Measurements from ENCODE around the gene ABHD13.

ABHD13 gene

DNA sequence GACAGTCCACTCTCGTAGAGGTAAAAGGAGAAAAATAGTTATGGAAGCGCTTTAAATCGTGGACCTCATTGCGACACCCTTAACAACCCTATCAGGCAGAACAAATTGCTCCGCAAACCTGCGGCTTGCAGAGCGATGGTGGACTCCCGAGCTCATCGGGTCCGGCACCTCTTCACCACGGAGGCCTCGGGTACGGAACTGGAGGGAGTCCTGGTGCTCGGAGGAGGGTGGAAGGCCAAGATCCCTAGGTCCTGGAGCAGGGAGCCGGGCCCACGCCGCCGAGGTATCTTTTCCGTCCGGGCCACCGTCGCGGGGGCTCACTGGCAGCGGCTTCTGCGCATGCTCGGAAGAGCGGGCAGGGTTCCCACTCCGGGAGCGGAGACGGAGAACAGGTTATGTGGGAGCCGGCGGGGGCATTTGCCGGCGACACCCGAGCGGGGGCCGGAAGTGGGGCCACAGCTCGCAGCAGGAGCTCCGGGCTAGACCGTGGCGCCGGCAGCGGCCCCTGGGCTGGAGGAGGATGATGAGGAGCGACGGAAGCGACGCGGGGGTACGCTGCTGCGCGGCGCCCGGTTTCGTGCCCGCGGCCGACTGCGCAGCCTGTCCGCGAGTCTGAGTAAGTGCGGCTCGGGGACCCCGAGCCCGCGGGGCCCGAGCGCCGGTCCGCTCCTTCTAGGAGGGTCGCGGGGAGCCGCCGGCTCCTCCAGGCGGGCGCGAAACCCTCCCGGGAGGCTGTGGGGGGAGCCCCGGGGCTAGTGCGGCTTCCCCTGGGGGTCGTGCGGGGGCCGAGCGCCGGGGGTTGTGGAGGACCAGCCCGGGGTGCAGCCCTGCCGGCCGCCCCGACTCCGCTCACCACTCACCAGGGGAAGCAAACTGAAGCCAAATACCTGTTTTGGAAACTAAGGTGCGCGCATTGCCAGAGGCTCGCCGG, at the start of gene ABHD13:
ABHD13 (plus strand) TSS at position 349 of the 931 bp plus-strand sequence. CDS start 10,827 bp downstream, outside the sequence.
- DNase-seq, result peak; percentile 99

DNA sequence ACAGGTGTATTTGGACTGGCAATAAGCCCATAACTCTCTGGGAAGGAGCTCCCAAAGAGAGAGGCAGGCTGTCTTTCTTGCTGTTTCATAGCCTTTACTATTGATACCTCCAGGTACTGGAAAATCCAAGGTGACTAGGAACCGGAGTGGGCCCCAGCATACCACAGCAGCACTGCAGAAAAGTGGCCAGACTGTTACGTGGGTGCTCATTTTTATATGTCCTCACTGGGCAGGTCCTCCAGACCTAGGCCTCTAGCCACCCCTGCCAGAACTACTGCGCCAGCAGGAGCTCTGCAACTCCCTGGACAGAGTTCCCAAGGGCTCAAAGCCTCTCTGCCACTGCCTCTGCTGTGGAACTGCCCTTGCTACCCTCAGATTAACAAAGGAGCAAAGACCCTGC, 49.3 kb upstream of the ABHD13 start:
- no peak for DNase-seq

DNA sequence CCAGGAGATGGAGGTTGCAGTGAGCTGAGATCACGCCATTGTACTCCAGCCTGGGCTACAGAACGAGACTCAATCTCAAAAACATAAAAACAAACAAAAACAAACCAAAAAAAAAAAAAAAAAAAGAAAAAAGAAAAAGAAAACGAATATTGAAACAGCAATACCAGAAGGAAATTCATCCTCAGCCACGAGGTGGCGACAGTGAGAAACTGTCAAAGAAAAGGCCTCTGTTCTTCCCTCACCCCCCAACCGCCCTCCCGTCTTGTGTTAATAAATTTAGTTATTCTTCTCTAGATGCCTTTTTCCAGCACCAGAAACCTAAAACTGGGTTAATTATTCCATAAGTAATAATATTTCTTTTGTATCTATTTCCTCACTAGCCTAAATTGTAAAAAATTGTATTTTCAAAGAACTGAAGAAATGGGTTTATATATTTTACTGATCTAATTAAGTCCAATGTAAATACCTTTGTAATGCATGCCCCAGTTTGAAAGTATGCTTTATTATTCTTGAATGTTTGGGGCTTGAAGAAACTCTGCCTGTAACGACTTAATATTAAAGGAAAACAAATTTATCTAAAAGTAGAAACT, 41.4 kb upstream of the ABHD13 start:
- DNase-seq, result peak; percentile 60

DNA sequence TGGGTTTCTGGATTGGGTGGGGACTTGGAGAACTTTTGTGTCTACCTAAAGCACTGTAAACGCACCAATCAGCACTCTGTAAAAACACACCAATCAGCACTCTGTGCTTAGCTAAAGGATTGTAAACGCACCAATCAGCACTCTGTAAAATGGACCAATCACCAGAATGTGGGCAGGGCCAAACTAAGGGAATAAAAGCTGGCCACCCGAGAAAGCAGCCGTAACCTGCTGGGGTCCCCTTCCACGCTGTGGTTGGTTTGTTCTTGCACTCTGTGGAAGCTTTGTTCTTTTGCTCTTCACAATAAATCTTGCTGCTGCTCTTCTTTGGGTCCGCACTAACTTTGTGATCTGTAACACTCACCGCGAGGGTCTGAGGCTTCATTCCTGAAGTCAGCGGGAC, 40.1 kb upstream of the ABHD13 start:
- no peak for DNase-seq

DNA sequence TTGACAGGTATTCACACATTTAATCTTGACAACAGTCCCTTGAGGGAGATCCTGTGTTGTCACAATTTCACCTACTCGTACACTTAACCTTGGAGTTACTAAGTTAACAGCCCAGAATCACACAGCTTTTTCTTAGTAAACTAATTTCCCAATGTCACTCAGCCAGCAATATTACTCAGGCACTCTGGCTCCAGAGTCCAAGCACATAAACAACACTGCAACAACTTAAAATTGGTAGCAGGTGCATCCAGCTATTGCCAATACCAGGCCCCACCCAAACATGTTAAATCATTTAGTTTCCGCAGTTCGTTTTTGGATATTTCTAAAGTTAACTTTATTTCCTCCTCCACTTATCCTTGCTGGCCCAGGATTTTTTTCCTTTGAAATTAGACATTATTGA, 35.5 kb upstream of the ABHD13 start:
- DNase-seq, result no peak

DNA sequence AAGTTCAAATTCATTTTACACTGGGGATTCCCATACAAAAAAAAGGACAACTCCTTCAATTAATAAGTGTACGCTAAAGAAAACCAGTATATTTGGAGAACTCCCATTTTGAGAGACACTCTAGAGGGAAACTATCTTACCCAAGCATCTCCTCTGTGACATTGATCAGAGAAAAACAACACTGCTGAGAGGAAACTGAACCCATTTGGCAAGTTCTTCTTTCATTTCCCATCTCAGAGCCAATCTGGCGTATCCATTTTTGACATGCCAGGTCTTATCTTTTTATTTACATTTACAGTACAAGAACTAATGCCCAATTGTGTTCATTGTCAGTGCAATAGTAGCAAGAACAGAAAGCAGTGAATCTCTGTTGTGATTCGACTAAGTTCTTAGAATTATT, 33.0 kb upstream of the ABHD13 start:
- DNase-seq, result no peak

DNA sequence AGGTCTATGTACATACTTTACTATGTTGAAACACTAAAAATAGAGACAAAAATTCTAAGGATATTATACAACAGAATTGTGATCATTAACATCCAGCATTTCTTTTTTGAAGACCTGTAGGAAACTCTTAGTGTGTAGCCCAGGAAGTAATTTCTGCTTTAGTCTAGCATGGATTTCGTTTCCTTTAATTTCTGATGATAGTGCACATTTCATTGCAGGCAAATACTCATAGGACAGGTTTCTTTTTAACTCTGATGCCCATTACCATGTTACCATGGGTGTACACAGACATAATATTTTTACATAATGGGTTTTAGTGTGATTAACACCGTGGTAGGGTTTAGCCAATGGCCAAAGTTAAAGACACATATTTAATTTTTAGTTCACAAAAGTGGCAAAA, 29.9 kb upstream of the ABHD13 start:
- DNase-seq, result no peak

DNA sequence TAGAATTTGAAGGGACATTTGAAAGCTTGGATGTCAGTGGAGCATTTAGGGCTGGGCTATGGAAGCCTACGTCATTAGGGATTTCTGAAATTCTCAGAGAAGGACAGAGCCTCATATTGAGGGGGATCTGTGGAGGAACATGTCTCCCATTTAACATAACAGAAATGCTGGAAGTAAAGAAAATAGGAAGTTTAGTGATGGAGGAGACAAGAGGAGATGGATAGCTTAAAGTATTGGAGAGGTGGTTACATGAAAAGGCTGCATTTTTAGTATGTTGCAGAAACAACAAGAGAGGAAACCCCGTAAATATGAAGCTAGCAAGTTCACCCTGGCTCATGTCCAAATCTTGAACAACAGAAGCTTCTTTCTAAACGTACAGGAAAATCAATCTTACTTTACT, 27.3 kb upstream of the ABHD13 start:
- no peak for DNase-seq

DNA sequence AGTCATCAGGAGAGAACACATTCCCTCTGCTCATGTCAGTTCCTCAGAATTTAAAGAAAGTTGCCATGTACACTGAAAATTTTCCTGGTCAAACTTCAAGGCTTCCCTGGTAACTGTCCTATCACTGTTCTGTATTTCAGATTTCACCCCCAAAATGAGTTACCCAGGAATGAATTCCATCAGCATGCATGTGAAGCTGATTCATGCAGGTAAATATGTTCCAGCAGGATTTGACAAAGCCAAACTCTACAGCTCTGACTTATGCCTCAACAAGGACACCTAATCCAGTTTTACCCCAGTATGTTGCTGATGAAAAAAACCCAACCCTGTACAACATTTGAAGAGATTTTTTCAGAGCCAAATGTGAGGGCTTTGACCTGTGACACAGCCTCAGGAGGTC, 24.4 kb upstream of the ABHD13 start:
- no peak for DNase-seq

DNA sequence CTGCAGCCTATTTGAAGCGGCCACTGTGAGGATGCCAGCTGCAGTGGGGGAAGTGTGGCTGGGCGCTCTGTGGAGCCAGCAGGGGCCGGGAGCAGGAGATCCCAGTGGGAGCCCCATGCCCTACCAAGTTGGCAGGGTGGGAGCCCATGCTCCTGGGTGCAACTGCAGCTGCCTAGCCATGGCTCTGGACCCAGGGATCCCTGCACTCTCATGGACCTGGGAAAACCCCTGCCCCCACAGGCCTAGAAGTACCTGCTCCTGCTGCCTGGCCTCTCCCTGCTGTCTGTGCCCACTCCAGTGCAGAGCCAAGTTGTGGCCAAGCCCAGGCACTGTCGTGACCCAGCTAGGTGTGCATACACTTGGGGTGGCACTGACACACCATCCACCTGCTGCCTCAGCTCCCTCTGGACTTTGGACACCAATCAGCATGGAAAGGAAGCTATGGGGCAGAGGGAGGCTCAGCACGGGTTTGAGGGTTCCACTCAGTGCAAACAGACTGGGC, 23.7 kb upstream of the ABHD13 start:
- no peak for DNase-seq

DNA sequence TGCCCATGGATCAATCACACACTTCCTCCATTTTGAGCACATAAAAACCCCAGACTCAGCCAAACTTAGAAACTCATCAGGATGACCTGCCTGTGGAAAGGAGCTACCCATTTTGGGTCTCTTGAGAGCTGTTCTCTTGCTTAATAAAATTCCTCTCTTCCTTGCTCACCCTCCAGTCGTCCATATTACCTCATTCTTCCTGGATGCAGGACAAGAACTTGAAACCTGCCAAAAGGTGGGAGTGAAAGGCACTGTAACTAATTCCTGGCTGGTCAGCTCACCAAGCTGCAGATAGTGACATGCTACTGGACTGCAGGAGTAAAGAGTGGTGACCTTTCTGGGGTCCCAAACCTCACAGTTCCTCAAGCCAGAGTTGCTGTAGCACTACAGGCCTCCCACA, 23.0 kb upstream of the ABHD13 start:
- no peak for DNase-seq

DNA sequence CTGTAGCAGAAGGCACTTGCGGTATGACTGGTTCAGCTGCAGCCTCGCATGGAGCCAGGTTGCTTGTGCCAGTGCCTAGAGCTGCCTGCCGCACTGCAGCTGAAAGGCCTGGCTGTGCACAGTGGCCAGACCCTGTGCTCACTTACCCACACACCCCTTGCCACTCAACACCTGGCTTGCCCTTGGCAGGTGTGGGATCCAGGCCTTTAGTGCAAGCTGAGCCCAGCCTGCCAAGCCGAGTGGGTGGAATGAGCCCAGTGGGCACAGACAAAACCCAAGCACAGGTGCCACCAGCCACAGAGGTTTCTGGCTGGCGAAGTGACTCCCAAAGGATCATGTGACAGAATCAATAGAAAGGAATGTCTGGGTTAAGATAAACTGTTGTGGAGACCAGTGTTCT, 22.3 kb upstream of the ABHD13 start:
- DNase-seq, result no peak

DNA sequence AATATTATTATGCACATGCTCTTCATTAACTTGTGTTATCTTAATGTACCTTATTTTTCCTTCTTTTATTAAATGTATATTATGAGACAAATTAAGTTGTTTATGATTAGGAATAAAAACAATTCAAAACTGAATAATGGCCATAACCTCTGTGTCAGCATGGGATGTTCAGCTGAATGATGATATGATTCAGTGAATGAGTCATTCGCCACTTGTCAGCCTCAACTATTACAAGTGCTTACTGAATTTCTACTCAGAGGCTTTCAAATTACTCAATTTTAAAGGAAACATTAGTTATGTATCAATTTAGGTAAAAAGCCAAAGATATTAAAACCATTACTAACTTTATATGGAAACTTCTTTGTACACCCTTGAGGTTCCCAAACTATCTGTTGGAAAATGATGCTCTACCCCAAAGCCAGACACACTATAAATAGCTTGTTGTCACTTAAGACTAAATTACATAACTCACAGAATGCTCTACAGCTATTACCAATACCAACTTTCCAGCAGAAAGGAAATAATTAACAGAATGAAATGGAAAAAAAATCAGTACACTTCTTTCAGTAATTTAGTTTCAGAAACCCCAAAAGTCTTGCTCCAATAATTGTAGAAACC, 17.3 kb upstream of the ABHD13 start:
- DNase-seq, result no peak

DNA sequence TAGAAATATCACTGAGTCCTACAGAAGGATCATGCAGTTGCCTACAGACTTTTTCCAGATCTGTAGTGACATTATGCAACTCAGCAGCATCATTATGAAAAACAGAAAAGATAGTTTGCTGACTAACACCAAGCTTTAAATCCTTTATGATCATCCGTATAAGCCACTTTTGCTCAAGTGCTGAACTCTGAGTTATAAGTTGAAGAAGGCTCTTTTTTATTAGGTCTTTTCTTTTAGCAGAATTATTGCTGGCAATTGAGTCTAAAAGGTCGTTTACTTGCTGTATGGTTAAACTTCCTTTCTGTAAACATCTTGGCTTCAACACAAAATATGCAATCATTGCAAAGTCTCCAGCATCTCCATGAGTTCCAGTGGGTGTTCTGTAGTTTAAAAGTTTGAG, 7.6 kb upstream of the ABHD13 start:
- no peak for DNase-seq

DNA sequence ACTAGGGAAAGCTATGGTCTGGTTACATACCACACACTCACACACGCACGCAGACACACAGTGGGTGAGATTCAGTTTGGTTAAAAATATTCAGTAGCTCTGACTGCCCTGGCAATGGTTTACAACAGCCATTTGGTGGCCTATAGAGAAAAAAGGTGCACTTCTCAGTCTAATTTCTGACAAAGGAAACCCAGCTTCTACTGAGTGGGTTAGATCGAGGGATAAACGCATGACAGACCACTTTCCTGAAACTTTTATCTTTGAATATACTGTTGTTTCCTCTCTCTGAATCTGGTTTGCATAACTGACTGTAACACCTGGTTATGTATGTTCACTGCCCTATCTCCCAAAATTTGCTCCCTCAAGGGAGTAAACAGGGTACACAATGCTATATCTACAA, 5.3 kb upstream of the ABHD13 start:
- no peak for DNase-seq

DNA sequence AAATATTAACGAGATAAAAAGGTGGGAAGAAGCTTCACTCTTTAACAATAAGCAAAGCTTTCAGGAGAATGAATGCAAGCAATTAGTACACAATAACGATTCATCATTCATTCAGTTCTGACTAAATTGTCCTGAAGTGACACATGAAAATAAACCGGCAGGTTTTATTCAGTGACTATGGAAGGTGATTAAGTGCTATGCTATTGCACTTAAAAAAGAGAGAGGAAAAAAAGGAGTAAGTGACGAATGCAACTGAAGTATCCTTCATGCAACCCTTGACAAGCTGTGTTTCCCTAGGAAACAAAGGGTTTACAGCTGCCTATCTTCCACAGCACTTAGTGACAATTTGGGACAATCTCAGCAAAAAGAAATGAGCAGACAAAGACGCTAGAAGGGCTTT, 4.2 kb upstream of the ABHD13 start:
- peak; percentile 44 for DNase-seq

DNA sequence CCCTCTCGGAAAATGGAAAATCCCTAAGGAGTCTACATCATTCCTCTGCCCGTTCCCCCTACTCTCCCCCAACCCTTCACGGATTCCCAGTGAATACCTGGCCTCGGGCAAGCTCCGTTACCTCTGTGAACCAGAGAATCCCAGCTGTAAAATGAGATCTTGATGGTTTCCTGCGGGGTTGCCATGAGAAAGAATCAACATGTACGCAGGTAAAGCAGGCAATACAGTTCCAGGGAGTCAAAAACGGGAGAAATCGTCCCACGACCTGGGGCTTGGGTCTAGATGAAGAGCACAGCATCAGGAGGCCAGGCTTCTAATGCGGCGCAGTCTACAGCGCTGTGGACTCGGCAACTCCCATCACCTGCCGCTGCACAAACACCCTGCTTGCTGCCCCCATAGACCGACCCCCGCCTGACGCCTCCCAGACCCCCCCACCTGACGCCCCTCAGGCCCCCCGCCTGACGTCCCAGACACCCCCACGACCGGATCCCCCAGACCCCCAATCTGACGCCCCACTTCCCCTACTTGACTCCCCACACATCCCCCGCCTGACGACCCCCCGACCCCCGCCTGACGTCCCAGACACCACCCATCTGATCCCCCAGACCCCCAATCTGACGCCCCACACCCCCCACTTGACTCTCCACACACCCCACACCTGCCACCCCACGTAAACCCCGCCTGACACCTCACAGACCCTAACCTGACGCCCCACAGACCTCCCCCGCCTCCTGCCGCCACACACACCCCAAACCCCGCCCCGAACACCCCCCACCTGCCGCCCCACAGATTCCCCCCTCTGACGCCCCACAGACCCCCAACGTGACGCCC, 3.5 kb upstream of the ABHD13 start:
- peak; percentile 71 for DNase-seq

DNA sequence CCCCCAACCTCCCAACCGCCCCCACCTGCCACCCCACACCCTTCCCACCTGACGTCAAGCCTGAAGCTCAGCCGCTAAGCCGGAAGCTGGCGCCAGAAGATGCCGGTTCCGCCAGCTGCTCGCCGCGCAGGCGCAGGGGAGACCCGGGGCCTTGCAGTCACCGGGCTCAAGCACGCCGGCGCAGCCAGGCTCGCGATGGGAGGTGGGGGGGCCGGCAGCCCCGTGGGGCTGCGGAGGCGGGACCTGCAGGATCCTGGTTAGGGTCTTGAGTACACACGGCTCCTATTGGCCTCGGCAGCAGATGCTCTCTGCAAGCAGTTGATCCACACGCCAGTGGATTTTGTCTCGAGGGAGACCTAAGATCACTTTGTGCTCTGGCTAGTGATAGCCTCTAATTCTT, 2.8 kb upstream of the ABHD13 start, which contains the start of gene LIG4:
LIG4 (minus strand) TSS at position 101 of the 400 bp plus-strand sequence. CDS start 4,268 bp downstream, outside the sequence.
- peak; percentile 99 for DNase-seq

DNA sequence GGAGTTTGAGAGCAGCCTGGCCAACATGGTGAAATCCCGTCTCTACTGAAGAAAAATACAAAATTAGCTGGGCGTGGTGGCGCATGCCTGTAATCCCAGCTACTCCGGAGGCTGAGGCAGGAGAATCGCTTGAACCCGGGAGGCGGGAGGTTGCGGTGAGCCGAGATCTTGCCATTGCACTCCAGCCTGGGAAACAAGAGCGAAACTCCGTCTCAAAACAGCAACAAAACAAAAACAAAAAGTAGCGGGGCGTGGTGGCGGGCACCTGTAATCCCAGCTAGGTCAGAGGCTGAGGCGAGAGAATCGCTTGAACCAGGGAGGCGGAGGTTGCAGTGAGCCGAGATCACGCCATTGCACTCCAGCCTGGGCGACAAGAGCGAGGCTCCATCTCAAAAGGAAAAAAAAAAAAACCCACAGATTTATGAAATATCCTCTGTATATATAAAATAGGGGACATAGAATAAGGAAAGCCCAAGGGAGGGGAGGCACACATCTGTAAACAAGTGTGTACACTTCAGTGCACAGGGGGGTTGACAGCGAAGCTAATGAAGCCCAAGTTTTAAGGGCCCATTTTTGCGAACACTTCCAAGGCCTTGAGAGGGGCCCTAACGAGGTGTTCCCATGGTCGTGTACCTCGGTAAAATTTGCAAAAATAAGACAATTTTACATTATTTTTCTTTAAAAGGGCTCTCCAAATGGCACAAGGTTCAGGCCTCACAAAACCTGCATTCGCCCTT, 717 bp upstream of the ABHD13 start:
- DNase-seq, result peak; percentile 70

DNA sequence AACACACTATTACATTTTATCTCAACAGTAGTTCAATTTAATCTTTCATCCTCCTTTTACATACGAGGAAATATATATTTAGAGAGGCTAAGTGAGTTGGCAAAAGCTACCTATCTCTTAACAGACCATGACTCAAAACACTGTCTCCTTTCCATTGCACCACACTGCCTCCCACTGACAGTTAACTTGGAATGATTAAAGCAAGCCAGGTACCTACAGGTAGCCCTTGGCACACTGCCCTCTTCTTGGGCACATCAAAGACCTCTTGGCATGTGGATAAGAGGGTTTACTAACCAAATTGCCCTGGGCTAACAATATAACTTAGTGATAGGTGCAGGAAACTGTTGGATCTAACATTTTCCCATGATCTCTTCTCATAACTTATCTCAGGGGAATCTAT, 1.8 kb downstream of the ABHD13 start:
- DNase-seq, result peak; percentile 84

DNA sequence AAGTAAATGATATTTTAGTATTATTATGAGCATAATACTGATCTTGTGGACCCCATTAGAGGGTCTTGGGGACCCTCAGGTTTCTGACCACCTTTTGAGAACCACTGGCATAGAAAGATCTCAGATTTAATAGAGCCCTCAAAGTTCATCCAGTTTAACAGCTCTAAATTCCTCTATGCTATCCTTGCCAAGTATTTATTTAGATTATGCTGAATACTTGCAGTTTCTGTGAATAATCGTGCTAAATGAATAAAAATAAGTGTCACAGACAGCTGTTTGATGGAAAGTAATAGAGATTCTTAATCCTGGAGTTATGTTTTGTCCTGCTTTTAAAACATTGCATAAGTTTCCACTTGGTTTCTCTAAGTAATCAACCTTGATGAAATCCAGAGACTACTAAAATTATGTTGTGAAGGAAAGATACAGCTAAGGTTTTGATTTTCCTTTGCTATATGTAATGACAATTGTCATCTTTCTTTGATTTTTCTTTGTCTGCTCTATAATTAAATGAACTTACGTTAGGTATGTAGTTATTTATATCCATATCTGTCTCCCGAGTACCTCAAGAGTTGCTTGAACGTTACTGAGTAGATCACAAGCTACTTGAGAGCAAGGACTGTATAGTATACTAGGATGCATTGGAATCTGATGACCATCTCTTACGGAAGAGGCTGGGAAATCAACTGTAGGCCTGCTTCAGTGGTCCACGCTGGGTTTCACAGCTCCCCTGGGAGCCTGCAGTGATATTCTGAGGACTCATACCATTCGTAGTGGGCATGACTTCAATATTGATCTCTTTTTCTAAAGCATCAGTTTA, 5.7 kb downstream of the ABHD13 start:
- no peak for DNase-seq

Data from NCI-H69 (cell line).